Loucy (cell line): ENCODE data around the gene KLLN.
"Not testable (repeated sequence)": the region's sequence is repeated elsewhere in the genome, so short reads cannot be mapped to it uniquely, and the experiment has no call there.

Experiments used
- EZH2phosphoT487 ChIP-seq: fragments of 200-600 bp; IDR thresholded peaks from 2 replicates; pipeline ENCODE4 v1.6.1; 2018; ENCODE audit warnings: antibody characterized with exemption, mild to moderate bottlenecking, moderate library complexity, borderline replicate concordance
- TF ChIP-seq, protein P1 (sequence below): fragments of 200-600 bp; sonication (generic); conservative IDR thresholded peaks from 2 replicates; pipeline ENCODE4 v1.5.1; 2014; ENCODE audit warnings: mild to moderate bottlenecking, antibody characterized with exemption, low read length

DNA sequence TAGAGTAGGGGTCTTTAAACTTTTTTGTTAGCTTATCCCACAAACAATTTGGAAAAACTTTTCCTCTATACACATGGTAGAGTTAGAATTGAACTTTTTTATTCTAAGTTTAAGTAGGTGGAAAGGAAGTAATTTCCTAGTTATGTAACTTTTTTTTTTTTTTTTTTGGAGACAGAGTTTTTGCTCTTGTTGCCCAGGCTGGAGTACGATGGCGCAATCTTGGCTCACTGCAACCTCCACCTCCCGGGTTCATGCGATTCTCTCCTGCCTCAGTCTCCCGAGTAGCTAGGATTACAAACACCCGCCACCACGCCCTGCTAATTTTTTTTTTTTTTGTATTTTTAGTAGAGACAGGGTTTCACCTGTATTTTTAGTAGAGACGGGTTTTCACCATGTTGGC, 16.6 kb downstream of the KLLN start:
- TF ChIP-seq, protein P1, sequence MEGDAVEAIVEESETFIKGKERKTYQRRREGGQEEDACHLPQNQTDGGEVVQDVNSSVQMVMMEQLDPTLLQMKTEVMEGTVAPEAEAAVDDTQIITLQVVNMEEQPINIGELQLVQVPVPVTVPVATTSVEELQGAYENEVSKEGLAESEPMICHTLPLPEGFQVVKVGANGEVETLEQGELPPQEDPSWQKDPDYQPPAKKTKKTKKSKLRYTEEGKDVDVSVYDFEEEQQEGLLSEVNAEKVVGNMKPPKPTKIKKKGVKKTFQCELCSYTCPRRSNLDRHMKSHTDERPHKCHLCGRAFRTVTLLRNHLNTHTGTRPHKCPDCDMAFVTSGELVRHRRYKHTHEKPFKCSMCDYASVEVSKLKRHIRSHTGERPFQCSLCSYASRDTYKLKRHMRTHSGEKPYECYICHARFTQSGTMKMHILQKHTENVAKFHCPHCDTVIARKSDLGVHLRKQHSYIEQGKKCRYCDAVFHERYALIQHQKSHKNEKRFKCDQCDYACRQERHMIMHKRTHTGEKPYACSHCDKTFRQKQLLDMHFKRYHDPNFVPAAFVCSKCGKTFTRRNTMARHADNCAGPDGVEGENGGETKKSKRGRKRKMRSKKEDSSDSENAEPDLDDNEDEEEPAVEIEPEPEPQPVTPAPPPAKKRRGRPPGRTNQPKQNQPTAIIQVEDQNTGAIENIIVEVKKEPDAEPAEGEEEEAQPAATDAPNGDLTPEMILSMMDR, result not testable (repeated sequence)
- TF ChIP-seq EZH2phosphoT487, result not testable (repeated sequence)
